ENCODE data around the gene APOB.
A peak's percentile ranks its signal among the peaks of the same experiment; 100 is the strongest.

APOB gene

DNA sequence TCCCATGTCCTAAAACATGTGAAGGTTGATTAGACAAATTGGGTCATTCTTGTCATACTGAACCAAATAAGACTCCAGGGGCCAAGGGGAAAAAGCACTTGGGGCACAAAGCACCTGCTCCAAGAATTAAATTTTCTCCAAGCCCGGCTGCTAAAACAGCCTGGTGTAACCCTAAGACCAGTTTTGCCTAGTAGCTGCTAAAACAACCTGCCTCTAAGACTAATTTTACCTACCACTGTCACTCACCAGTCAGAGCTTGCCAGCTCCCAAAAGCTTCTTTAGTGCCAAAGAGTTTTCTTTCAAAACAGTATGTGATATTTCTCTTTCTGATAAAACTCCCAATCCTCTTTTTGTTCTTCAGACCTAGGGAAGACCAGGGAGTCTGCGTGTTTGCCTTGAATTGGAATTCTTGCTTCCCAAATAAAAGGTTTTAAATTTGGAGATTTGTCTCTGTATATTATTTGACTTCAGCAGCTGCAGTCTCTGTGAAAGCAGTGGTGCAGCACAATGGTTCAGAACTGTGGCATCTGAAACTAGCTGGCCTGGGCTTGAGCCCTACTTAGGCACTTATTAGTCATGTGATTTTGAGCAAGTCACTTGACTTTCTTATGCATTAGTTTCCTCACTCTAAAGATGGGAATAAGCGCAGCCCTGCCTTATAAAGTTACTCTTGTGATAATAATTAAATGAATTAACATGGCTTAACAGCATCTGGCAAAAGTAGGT lies 16.2 kb upstream of the APOB start:
- Histone ChIP-seq H3K36me3 (replicated peaks) (no peaks in the 10 kb centered on the region), H3K9me3 (no peaks in the 10 kb centered on the region), H3K4me1 (no peaks in the 10 kb centered on the region), H3K27me3 (ENCODE audit: low read depth) (no peaks in the 10 kb centered on the region), H3K4me3 (no peak overlapping the region)
- DNase-seq (ENCODE audit: low spot score in 2 of 2), result no peak
- in situ Hi-C loops (cut with MboI; ENCODE audit: low sequenced_read_pairs), result no loop called here

DNA sequence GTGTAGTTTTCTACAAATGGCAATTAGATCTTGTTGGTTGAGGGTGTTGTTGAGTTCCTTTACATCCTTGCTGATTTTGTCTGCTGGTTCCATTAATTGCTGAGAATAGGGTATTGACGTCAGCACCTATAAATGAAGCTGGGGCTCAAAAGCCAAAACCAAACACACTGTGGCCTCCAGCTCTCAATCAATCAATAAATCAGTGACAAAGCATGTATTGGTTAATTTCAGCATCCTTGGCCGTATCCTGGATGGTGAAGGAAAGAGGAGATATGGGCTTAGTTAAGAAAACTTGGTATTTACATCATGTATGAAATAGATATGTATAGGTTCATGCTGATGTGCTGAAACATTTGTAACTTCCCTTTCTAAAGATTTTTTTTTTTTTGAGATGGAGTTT lies 13.2 kb upstream of the APOB start:
- H3K36me3 ChIP-seq (replicated peaks), result no peaks in the 10 kb centered on the region
- H3K4me3 ChIP-seq, result no peak overlapping the region
- no peaks in the 10 kb centered on the region for H3K4me1 ChIP-seq
- no peaks in the 10 kb centered on the region for H3K9me3 ChIP-seq
- no peaks in the 10 kb centered on the region; the same call in 1 of the 2 replicates for H3K27me3 ChIP-seq (ENCODE audit: low read depth)
- no peak for DNase-seq (ENCODE audit: low spot score in 2 of 2)
- in situ Hi-C loops (cut with MboI; ENCODE audit: low sequenced_read_pairs), result no loop called here

- Histone ChIP-seq H3K9me3 (no peaks in the 10 kb centered on the region), H3K36me3 (replicated peaks) (no peaks in the 10 kb centered on the region), H3K4me1 (no peaks in the 10 kb centered on the region), H3K4me3 (no peak overlapping the region), H3K27me3 (ENCODE audit: low read depth) (no peaks in the 10 kb centered on the region; the same call in 1 of the 2 replicates)
- in situ Hi-C loops (cut with MboI; ENCODE audit: low sequenced_read_pairs), result no loop called here
- DNase-seq (ENCODE audit: low spot score in 2 of 2), result no peak
These were observed 12.3 kb upstream of the APOB start for GRCh38 chr2:21055879-21056790.

DNA sequence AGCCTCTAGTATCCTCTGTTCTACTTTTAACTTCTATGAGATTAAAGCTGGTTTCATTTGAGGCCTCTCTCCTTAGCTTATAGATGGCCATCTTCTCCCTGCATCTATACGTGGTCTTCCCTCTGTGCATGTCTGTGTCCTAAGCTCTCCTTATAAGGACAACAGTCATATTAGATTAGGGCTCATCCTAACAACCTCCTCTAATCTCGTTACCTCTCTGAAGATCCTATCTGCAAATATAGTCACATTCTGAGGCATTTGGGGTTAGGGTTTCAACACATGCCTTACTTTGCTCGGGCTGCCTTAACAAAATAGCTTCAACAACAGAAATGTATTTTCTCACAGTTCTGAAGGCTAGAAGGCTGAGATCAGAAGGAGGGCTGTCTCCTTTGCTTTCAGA lies 11.6 kb upstream of the APOB start:
- no peak for DNase-seq (ENCODE audit: low spot score in 2 of 2)
- Histone ChIP-seq H3K27me3 (ENCODE audit: low read depth) (no peaks in the 10 kb centered on the region; the same call in 1 of the 2 replicates), H3K9me3 (no peaks in the 10 kb centered on the region), H3K4me1 (no peaks in the 10 kb centered on the region), H3K36me3 (replicated peaks) (no peaks in the 10 kb centered on the region), H3K4me3 (no peak overlapping the region)
- in situ Hi-C loops (cut with MboI; ENCODE audit: low sequenced_read_pairs), result no loop called here

DNA sequence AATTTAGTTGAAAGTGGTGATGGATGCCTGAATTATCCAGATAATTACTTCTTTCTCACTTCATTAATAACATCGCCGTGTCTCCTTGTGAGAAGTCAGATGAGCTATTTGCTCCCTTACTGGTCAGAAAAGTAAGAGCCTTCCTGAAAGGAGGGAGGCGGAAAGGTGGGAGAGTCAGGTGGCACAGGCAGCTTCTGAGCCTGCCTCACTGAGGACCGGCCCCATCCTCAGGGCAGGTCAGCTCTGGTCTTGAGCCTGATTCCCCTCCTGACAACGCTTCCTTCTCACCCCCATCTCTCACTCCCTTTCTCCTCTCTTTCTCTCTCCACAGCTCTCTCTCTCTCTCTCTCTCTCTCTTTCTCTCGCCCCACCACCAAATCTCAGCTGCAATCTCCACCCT lies 10.1 kb upstream of the APOB start:
- DNase-seq (ENCODE audit: low spot score in 2 of 2), result no peak
- Histone ChIP-seq H3K27me3 (ENCODE audit: low read depth) (no peaks in the 10 kb centered on the region; the same call in 1 of the 2 replicates), H3K36me3 (replicated peaks) (no peaks in the 10 kb centered on the region), H3K4me1 (no peaks in the 10 kb centered on the region), H3K4me3 (no peak overlapping the region), H3K9me3 (no peaks in the 10 kb centered on the region)
- in situ Hi-C loops (cut with MboI; ENCODE audit: low sequenced_read_pairs), result no loop called here

- Histone ChIP-seq H3K27me3 (ENCODE audit: low read depth) (no peaks in the 10 kb centered on the region; the same call in 1 of the 2 replicates), H3K9me3 (no peaks in the 10 kb centered on the region), H3K4me3 (no peak overlapping the region), H3K36me3 (replicated peaks) (no peaks in the 10 kb centered on the region), H3K4me1 (no peaks in the 10 kb centered on the region)
- DNase-seq (ENCODE audit: low spot score in 2 of 2), result no peak
- in situ Hi-C loops (cut with MboI; ENCODE audit: low sequenced_read_pairs), result no loop called here
These were observed 8.2 kb upstream of the APOB start for GRCh38 chr2:21052044-21052443.

DNA sequence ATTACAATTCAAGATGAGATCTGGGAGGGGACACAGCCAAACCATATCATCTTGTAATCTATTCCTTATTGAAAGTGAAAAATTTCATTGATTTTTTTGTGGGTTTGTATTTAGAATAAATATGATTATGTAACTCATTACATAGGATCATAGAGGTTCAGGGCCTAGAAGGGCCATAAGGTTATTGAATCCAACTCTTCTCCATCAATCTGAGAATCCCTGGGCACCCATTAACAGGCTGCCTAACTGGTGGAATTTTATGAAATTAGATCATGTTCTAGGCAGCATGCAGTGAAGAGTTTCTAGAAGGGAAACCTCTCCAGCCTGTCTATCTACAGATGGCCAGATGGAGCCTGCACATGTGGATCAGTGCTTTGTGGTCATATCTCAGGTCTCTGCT lies 6.3 kb upstream of the APOB start:
- no peak for DNase-seq (ENCODE audit: low spot score in 2 of 2)
- in situ Hi-C loops (cut with MboI; ENCODE audit: low sequenced_read_pairs), result no loop called here

GRCh38 chr2:21047141-21048009 lies 3.5 kb upstream of the APOB start:
- Histone ChIP-seq H3K4me1 (no peaks in the 10 kb centered on the region), H3K4me3 (no peak overlapping the region), H3K27me3 (ENCODE audit: low read depth) (no peaks in the 10 kb centered on the region; the same call in 1 of the 2 replicates), H3K9me3 (no peaks in the 10 kb centered on the region), H3K36me3 (replicated peaks) (no peaks in the 10 kb centered on the region)
- in situ Hi-C loops (cut with MboI; ENCODE audit: low sequenced_read_pairs), result loop anchor here (25.0 kb wide), 1 partner anchor 265 kb away; no protein-coding TSS in a partner anchor
- DNase-seq (ENCODE audit: low spot score in 2 of 2), result no peak

More for the DNA sequence above, 6.3 kb upstream of the APOB start:
- no peaks in the 10 kb centered on the region for H3K9me3 ChIP-seq
- no peaks in the 10 kb centered on the region; the same call in 1 of the 2 replicates for H3K27me3 ChIP-seq (ENCODE audit: low read depth)
- no peaks in the 10 kb centered on the region for H3K36me3 ChIP-seq (replicated peaks)
- no peak overlapping the region for H3K4me3 ChIP-seq
- no peaks in the 10 kb centered on the region for H3K4me1 ChIP-seq

DNA sequence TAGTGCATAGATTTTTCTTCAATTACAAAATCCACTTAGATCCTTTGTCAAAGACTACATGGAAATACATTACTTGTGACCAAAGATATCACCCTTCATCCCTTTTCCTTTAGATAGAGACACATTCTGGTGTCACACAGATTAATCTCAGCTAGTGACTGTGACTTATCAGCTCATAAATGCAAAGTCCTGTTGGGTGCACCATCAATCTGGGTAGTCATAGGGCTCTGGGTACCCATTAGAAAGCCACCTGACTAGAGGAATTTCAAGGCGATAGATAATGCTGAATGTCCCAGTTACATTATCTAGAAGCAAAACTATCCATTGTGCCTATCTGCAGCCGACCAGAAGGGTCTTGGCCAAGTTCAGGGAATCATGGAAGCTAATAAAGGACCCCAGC lies 2.6 kb upstream of the APOB start:
- no peaks in the 10 kb centered on the region for H3K4me1 ChIP-seq
- H3K9me3 ChIP-seq, result no peaks in the 10 kb centered on the region
- in situ Hi-C loops (cut with MboI; ENCODE audit: low sequenced_read_pairs), result loop anchor here (25.0 kb wide), 1 partner anchor 266 kb away; no protein-coding TSS in a partner anchor
- no peaks in the 10 kb centered on the region for H3K36me3 ChIP-seq (replicated peaks)
- DNase-seq (ENCODE audit: low spot score in 2 of 2), result no peak
- no peak overlapping the region for H3K4me3 ChIP-seq
- H3K27me3 ChIP-seq (ENCODE audit: low read depth), result no peaks in the 10 kb centered on the region

DNA sequence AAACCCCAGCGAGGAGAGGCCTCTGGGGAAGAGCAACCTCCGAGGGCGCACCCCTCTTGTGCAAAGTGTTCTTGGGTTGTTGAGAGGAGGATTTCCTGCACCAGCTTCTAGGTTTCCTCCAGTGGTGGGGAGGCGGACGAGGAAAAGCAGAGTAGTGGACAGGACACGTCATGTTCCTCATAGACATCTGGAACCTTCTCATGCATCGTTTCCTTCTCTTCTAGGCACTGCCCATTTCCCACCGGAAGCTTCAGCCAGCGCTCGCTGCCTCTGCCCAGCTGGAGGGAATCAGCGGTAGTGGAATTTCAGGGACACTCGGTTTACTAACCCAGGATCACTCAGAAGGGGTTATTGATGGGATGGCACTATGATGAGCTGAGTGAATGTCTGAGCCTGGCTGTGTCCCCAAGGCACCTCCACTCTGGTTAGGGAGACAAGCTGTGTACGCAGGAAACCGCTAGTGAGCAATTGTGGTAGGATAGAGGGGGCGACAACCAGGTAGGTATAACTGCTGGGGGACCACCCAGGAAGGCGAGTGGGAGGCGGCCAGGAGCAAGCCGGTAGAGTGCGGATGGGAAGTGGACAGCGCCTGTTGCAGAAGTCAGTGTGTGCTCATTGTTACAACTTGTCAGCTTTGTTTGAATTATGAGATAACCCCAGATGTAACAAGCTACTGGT lies 960 bp upstream of the APOB start:
- Histone ChIP-seq H3K36me3 (replicated peaks) (no peaks in the 10 kb centered on the region), H3K27me3 (ENCODE audit: low read depth) (no peaks in the 10 kb centered on the region), H3K4me1 (no peaks in the 10 kb centered on the region), H3K9me3 (no peaks in the 10 kb centered on the region), H3K4me3 (no peak overlapping the region)
- in situ Hi-C loops (cut with MboI; ENCODE audit: low sequenced_read_pairs), result loop anchor here (25.0 kb wide), 1 partner anchor 267 kb away; no protein-coding TSS in a partner anchor
- DNase-seq (ENCODE audit: low spot score in 2 of 2), result no peak

DNA sequence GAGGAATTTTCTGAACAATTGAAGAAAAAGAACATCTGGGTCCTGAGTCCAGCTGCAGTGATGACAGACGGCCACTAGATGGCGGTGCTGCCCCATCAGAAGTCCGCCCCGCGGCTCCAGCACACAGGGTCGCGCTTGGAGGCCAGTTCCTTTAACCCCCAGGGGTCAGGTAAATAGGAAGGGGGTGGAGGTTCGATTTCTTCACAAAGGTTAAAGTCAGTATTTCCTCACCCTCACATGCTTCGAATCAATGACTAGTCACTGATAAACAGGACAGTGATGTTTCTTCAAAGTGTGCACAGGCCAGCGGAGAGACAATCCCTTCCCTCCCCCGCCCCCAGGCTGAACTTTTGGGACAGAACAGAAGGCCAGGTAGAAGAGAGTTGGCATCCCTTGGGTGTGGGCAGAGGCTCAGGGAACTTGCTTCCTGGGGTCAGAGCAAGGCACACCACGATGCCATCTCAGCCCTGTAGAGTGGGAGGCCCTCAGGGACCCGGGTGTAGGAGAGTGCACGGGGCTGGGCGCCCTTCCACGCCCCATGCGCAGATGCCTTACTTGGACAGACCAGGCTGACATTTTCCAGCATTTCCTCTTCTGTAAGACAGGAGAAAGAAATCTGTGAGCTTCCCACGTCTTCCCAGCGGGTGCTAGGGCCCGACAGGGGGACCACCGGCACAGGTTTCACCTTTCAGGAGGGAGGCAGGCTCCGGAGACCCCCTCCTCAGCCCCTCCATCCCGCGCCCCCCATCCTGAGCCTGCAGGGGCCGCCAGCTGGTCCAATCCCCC lies 722 bp downstream of the APOB start:
- Histone ChIP-seq H3K27me3 (ENCODE audit: low read depth) (no peaks in the 10 kb centered on the region), H3K9me3 (no peaks in the 10 kb centered on the region), H3K4me3 (no peak overlapping the region), H3K4me1 (no peaks in the 10 kb centered on the region), H3K36me3 (replicated peaks) (no peaks in the 10 kb centered on the region)
- DNase-seq (ENCODE audit: low spot score in 2 of 2), result peak; percentile 39 to 75
- in situ Hi-C loops (cut with MboI; ENCODE audit: low sequenced_read_pairs), result loop anchor here (25.0 kb wide), 1 partner anchor 269 kb away; no protein-coding TSS in a partner anchor

GRCh38 chr2:21042708-21042957 lies 1.2 kb downstream of the APOB start:
- in situ Hi-C loops (cut with MboI; ENCODE audit: low sequenced_read_pairs), result loop anchor here (25.0 kb wide), 1 partner anchor 270 kb away; no protein-coding TSS in a partner anchor

More at GRCh38 chr2:21042708-21042957, 1.2 kb downstream of the APOB start:
- Histone ChIP-seq H3K27me3 (ENCODE audit: low read depth) (no peaks in the 10 kb centered on the region), H3K4me3 (no peak overlapping the region), H3K9me3 (no peaks in the 10 kb centered on the region), H3K36me3 (replicated peaks) (no peaks in the 10 kb centered on the region), H3K4me1 (no peaks in the 10 kb centered on the region)
- no peak for DNase-seq (ENCODE audit: low spot score in 2 of 2)
